NCI-H2227 (cell line): Measurements from ENCODE around the gene ADPRS.

ENCODE experiments used
- DNase-seq: peaks from one replicate; lab custom pipeline; 2025; ENCODE audit not compliant: unreplicated experiment; lab: John Stamatoyannopoulos, UW

Gene ADPRS

GRCh38 chr1:36107394-36107793 lies 18.7 kb downstream of the ADPRS start:
- DNase-seq, result no peak

DNA sequence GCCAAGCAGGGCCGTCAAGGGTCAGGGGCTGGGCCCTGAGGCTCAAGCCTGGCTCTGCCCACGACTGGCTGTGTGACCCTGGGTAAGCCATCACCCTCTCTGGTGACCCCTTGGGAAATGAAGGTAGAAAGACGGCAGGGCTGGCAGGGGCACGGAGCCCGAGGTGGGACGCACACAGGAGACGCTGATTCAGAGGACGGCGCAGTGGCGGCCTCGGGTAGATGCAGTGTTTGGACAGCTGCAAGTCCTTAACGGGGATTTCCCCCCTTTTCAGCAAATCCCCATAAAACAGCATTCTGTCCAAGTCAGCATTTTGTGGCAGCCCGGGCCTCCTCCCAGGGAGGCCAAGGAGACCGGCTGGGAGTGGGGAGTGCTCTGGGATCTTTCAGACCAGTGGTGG lies 19.6 kb downstream of the ADPRS start:
- no peak for DNase-seq

DNA sequence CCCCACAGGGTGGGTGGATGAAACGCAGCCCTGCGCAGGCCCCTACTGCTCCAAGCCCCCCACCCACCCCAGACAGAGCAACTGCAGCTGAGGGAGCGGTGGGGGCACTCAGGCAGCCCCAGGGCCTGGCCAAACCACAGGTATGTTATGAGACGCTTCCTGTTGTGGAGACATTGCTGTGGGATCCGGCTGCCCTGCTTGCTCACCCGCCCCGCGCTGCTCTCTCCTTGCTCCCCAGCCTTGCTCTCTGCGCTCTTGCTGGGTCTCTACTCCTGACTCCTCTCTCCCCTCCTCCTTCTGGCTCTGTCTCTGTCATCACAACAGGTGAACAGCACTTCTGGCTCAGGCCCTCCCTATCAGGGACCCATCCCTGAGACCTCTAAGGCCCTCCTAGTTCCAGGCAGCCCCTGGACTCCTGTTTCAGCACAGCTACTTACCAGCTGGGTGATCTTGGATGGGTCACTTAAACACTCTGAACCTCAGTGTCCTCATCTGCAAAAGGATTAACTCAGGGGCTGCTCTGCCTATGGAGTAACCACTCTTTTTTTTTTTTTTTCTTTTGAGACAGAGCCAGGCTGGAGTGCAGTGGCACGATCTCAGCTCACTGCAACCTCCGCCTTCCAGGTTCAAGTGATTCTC lies 20.5 kb downstream of the ADPRS start:
- no peak for DNase-seq

DNA sequence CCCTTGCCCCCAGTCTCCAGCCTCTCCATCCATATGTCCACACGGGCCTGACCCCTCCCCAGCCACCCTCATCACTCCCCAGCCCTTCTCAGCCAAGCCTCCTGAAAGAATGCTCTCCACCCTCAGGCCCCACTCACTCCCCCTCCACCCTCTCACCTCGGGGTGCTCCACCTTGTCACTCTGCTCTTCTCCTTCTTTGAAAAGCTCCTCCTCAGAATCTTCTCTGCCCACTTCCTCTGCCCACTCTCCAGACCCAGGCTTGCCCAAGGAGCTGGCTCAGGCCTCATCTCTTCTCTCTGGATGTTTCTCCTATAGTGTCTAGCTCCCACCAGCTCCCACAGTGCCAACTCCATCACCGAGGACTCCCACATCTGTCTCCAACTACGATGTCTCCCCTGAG lies 22.5 kb downstream of the ADPRS start:
- no peak for DNase-seq

GRCh38 chr1:36112823-36113222 lies 24.1 kb downstream of the ADPRS start:
- no peak for DNase-seq

- no peak for DNase-seq
Measured at GRCh38 chr1:36114371-36114770, 25.7 kb downstream of the ADPRS start.

DNA sequence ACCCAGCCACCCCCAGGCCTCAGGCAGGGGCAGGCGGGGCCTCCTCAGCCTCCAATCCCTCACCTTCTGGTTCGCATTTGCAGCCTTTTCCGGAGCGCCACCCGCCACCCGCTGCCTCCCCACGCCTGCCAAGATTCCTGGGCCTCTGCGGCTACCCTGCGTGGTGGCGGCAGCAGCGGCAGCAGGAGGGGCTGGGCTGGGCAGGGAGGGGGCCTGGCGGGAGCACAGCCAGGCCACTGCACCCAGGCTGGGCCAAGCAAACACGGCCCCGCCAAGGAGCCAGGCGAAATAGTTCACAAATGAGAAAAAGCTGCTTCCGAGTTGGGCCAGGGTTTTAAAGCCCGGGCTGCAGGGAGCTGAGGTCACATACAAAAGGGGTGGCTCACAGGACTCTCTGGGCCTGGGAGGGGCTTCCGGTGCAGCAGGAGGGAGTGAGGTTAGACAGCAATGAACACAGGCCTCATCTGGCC lies 26.5 kb downstream of the ADPRS start:
- no peak for DNase-seq

GRCh38 chr1:36115931-36116330 lies 27.2 kb downstream of the ADPRS start:
- no peak for DNase-seq

DNA sequence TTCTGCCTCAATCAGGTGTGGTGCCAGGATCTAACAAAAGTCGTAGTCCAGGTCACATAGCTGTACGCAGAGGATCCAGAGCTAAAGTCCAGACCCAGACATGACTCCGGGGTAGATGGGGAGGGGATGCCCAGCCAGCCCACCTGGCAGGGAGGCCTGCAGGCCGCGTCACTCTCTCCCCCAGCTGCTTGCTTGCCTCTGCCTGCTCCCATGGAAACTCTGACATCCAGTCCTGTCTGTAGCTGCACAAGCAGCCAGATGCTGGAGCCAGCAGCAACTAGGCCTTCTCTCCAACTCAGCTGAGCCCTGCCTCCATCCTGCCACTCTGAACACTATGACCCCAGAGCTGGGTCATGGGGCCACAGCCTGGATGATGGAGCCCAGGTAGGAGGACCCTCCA lies 28.2 kb downstream of the ADPRS start:
- DNase-seq, result no peak

DNA sequence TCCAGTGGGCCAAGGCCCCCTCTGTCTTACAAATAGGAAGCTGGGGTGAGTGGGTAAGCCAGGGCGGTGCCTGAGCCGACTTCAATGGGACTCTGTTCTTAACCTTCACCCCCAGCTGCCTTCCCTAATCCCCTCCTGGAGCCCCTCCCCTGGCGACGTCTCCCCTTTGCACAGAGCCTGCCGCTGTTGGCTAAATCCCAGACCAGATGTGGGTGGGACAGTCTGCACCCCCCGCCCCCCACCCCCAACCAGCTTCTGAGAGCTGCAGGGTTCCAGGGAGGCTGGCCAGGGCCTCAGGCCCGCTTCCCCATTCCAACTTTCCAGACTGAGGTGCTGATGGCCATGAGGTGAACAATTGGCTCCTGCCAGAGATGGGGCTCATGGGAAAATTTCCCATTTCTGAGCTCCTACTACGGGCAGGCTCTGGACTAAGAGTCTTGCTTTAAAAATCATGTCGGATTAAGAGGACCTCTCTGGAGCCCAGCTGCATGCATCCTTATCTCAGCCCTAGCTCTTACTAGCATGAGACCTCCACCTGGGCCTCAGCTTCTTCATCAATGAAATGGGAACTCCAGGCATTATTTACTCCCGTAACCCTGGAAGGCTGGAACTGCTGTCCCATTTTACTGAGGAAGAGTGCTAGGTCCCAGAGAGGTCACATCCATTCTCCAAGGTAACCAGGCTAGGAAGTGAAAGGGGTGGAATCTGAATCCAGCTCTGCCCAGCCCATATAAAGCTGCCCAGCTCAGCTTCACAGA lies 29.9 kb downstream of the ADPRS start:
- DNase-seq, result no peak

DNA sequence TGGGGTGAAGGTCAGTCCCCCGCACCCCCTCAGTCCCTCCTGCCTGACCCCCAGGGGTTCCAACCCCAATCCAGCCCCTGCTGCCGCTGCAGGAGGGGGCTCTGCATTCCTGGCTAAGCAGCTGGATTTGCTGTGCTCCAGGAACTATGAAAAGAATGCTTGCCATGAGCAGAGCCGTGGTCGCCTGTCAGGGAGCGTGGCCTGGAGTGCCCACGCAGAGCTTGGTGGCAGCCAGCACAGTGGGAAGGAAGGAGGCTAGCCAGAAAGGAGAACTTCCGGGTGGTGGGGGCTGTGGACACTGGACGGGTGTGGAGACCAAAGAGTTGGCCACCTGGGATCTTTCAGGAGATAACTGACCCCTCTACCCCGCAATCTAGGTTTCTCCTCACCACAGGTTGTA lies 30.8 kb downstream of the ADPRS start:
- no peak for DNase-seq

GRCh38 chr1:36122062-36123030 lies 33.7 kb downstream of the ADPRS start:
- DNase-seq, result peak; percentile 25

GRCh38 chr1:36123356-36123755 lies 34.7 kb downstream of the ADPRS start:
- DNase-seq, result no peak

DNA sequence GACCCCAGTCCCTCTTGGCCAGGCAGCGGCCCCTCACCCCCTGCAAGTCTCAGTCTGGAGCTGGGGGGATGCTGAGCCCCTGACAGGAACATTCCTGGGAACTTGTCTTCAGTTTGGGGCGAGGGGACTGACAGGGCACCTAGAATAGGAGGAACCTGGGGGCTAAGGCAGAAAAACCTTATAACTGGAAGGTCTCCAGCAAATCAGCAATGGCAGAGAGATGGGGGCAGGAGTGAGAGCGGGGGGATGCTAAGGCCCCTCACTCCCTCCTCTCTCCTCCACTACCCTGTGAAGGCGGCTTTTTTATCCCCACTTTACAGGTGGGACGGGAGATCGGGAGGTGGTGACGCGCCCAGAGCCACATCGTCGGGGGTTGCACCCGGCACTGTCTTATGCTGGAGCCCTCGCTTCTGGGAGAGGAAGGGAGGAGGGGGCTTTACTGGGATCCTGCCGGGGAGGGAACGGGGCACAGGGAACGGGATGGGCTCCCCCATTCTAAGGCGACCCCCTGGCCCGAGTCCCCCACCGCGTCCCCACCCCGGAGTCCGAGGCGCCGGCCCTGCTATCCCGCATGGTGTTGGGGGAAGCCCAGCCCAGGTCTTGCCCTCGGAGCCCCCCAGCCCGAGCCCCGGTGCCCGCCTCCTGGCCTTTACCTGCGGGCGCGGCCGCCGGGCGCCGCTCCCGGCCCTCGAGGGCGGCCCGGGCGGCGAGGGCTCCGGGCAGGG lies 35.9 kb downstream of the ADPRS start:
- DNase-seq, result no peak

DNA sequence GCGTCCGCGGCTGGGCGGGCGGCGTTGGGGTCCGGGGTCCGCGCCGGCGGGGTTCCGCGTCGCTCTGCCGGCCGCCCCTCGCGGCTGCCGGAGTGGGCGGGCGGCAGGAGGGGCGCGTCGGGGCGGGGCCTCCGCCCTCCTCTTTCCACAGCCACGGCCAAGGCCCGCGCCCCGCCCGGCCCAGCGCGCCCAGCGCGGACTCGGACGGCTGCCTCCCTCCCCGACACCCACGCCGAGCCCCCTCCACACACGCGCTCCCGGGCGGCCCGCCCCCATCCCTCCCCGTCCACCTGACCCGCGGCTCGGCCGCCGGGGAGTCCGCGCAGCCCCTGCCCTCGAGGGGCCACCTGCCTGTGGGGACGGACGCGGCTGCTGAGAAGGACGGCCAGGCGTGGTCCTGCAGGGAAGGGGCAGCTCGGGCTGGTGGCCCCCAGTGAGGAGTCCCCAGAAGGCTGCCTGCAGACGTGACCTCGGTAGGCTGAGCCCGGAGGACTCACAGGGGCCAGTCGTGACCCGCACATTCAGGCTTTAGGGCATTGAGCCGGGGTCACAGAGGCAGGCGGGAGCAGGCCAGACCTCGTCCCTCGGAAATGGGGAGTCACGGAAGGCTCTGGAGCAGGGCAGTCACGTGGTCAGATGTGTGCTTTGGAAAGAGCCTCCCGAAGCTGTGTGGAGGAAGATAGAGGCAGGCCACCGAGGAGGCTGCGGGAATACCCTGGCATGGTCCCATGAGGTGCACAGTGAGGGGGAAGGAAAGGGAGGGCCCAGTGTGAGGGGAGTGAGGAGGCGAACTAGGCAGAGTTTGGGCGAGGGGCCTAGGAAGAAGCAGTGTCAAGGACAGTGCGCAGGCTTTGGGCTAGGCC lies 36.7 kb downstream of the ADPRS start, which contains the start of gene COL8A2:
COL8A2 (minus strand) TSS at position 94 of the 863 bp plus-strand sequence. CDS start 24,980 bp downstream, outside the sequence.
- DNase-seq, result no peak

- DNase-seq, result no peak
Measured at GRCh38 chr1:36126005-36126716, 37.5 kb downstream of the ADPRS start.

GRCh38 chr1:36126797-36127500 lies 38.3 kb downstream of the ADPRS start:
- DNase-seq, result no peak

GRCh38 chr1:36128126-36128904 lies 39.6 kb downstream of the ADPRS start:
- no peak for DNase-seq
